ENCODE results near the gene RNF144B. TPM values are rescaled to one million over a fixed set of nuclear protein-coding genes. Genes with fewer than 3 reads are reported as not detected.

RNF144B gene
- total RNA-seq, 1 donor from 2014 or later, result not detected

GRCh38 chr6:18425218-18425617 is 38.1 kb downstream of the RNF144B start:
- Mint-ChIP-seq H3K27ac (ENCODE audit: unreplicated experiment) (no peak overlapping the region), H3K9me3 (ENCODE audit: unreplicated experiment) (no peaks in the 10 kb centered on the region), H3K4me1 (ENCODE audit: low read depth, unreplicated experiment) (no peaks in the 10 kb centered on the region), H3K36me3 (ENCODE audit: unreplicated experiment) (no peaks in the 10 kb centered on the region), H3K27me3 (ENCODE audit: unreplicated experiment) (no peaks in the 10 kb centered on the region), H3K4me3 (ENCODE audit: unreplicated experiment) (no peak overlapping the region)
- TF ChIP-seq CTCF (IDR thresholded peaks at IDR 0.05; ENCODE audit: partially characterized antibody, unreplicated experiment), result no peak
- DNase-seq, result no peak

GRCh38 chr6:18427296-18427695 is 40.1 kb downstream of the RNF144B start:
- Mint-ChIP-seq H3K27ac (ENCODE audit: unreplicated experiment) (no peak overlapping the region), H3K4me3 (ENCODE audit: unreplicated experiment) (no peak overlapping the region), H3K27me3 (ENCODE audit: unreplicated experiment) (no peaks in the 10 kb centered on the region), H3K9me3 (ENCODE audit: unreplicated experiment) (no peaks in the 10 kb centered on the region), H3K36me3 (ENCODE audit: unreplicated experiment) (no peaks in the 10 kb centered on the region), H3K4me1 (ENCODE audit: low read depth, unreplicated experiment) (no peaks in the 10 kb centered on the region)
- DNase-seq, result no peak
- no peak for TF ChIP-seq CTCF (IDR thresholded peaks at IDR 0.05; ENCODE audit: partially characterized antibody, unreplicated experiment)

- Mint-ChIP-seq H3K36me3 (ENCODE audit: unreplicated experiment) (no peaks in the 10 kb centered on the region), H3K9me3 (ENCODE audit: unreplicated experiment) (no peaks in the 10 kb centered on the region), H3K4me1 (ENCODE audit: low read depth, unreplicated experiment) (no peaks in the 10 kb centered on the region), H3K27me3 (ENCODE audit: unreplicated experiment) (no peaks in the 10 kb centered on the region), H3K4me3 (ENCODE audit: unreplicated experiment) (no peak overlapping the region), H3K27ac (ENCODE audit: unreplicated experiment) (no peak overlapping the region)
- no peak for TF ChIP-seq CTCF (IDR thresholded peaks at IDR 0.05; ENCODE audit: partially characterized antibody, unreplicated experiment)
- DNase-seq, result no peak
Observed at GRCh38 chr6:18429655-18430297, 42.6 kb downstream of the RNF144B start.

- Mint-ChIP-seq H3K27me3 (ENCODE audit: unreplicated experiment) (no peaks in the 10 kb centered on the region), H3K36me3 (ENCODE audit: unreplicated experiment) (no peaks in the 10 kb centered on the region), H3K4me1 (ENCODE audit: low read depth, unreplicated experiment) (no peaks in the 10 kb centered on the region), H3K9me3 (ENCODE audit: unreplicated experiment) (no peaks in the 10 kb centered on the region), H3K27ac (ENCODE audit: unreplicated experiment) (no peak overlapping the region), H3K4me3 (ENCODE audit: unreplicated experiment) (no peak overlapping the region)
- no peak for DNase-seq
- TF ChIP-seq CTCF (IDR thresholded peaks at IDR 0.05; ENCODE audit: partially characterized antibody, unreplicated experiment), result no peak
Observed at GRCh38 chr6:18431581-18431980, 44.4 kb downstream of the RNF144B start.

GRCh38 chr6:18432180-18432579 is 45.0 kb downstream of the RNF144B start:
- Mint-ChIP-seq H3K27ac (ENCODE audit: unreplicated experiment) (no peak overlapping the region), H3K4me3 (ENCODE audit: unreplicated experiment) (no peak overlapping the region), H3K36me3 (ENCODE audit: unreplicated experiment) (no peaks in the 10 kb centered on the region), H3K9me3 (ENCODE audit: unreplicated experiment) (no peaks in the 10 kb centered on the region), H3K4me1 (ENCODE audit: low read depth, unreplicated experiment) (no peaks in the 10 kb centered on the region), H3K27me3 (ENCODE audit: unreplicated experiment) (no peaks in the 10 kb centered on the region)
- no peak for DNase-seq
- no peak for TF ChIP-seq CTCF (IDR thresholded peaks at IDR 0.05; ENCODE audit: partially characterized antibody, unreplicated experiment)

Data from glutamatergic neuron (in vitro differentiated cells).